ENCODE results near the gene TLE1.

GRCh38 chr9:81537964-81538363 lies 151.4 kb downstream of the TLE1 start:
- TF ChIP-seq, protein P1, sequence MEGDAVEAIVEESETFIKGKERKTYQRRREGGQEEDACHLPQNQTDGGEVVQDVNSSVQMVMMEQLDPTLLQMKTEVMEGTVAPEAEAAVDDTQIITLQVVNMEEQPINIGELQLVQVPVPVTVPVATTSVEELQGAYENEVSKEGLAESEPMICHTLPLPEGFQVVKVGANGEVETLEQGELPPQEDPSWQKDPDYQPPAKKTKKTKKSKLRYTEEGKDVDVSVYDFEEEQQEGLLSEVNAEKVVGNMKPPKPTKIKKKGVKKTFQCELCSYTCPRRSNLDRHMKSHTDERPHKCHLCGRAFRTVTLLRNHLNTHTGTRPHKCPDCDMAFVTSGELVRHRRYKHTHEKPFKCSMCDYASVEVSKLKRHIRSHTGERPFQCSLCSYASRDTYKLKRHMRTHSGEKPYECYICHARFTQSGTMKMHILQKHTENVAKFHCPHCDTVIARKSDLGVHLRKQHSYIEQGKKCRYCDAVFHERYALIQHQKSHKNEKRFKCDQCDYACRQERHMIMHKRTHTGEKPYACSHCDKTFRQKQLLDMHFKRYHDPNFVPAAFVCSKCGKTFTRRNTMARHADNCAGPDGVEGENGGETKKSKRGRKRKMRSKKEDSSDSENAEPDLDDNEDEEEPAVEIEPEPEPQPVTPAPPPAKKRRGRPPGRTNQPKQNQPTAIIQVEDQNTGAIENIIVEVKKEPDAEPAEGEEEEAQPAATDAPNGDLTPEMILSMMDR (conservative IDR thresholded peaks at IDR 0.05) = no peak
- no peak for TF ChIP-seq ZFX (IDR thresholded peaks at IDR 0.05)
